Endothelial cell of hepatic sinusoid (primary cell): ENCODE results near the gene GARNL3.

Experiments
- in situ Hi-C: cut with HindIII; loops from 2 replicates; pipeline ENCODE4 v1.10.0; 2017; ENCODE audit warnings: low sequenced_read_pairs

Gene GARNL3, protein sequence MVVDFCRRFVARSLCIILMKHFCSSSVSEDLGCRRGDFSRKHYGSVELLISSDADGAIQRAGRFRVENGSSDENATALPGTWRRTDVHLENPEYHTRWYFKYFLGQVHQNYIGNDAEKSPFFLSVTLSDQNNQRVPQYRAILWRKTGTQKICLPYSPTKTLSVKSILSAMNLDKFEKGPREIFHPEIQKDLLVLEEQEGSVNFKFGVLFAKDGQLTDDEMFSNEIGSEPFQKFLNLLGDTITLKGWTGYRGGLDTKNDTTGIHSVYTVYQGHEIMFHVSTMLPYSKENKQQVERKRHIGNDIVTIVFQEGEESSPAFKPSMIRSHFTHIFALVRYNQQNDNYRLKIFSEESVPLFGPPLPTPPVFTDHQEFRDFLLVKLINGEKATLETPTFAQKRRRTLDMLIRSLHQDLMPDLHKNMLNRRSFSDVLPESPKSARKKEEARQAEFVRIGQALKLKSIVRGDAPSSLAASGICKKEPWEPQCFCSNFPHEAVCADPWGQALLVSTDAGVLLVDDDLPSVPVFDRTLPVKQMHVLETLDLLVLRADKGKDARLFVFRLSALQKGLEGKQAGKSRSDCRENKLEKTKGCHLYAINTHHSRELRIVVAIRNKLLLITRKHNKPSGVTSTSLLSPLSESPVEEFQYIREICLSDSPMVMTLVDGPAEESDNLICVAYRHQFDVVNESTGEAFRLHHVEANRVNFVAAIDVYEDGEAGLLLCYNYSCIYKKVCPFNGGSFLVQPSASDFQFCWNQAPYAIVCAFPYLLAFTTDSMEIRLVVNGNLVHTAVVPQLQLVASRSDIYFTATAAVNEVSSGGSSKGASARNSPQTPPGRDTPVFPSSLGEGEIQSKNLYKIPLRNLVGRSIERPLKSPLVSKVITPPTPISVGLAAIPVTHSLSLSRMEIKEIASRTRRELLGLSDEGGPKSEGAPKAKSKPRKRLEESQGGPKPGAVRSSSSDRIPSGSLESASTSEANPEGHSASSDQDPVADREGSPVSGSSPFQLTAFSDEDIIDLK

DNA sequence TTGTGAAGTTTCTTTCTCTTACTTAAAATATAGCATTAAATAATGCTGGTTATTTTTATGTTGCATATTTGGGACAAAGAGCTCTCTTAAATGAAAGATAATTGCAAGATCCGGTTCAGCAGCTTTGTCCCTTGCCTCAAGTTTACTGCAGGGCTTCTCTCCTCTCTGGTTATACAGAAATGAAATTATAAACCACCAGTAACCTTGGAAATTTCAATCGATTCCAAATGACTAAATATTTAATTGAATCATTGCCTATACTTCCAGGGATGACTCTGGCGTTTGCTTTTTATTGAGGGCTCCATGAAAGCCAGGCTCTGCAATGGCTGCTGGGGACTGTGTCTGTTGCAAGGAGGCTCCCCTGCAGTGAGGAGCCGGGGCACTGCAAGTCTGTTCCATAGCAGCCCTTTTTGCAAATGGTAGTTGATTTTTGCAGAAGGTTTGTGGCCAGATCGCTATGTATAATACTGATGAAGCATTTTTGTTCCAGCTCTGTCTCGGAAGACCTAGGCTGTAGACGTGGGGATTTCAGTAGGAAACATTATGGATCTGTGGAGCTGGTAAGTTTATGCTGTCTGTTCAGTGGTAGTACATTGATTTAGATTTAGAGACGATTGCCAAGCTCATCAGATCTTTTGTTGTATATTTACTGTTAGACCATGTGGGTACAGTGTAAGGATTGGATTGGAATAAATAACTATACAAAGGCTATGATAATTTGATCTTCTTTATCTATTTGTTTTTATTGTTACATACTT lies at the start of gene GARNL3:
Gene GARNL3, plus strand, starts transcription at position 313 of the 758 bp plus-strand sequence. Its CDS starts 104 bp downstream, at position 417.
- in situ Hi-C loops, result no loop called here

DNA sequence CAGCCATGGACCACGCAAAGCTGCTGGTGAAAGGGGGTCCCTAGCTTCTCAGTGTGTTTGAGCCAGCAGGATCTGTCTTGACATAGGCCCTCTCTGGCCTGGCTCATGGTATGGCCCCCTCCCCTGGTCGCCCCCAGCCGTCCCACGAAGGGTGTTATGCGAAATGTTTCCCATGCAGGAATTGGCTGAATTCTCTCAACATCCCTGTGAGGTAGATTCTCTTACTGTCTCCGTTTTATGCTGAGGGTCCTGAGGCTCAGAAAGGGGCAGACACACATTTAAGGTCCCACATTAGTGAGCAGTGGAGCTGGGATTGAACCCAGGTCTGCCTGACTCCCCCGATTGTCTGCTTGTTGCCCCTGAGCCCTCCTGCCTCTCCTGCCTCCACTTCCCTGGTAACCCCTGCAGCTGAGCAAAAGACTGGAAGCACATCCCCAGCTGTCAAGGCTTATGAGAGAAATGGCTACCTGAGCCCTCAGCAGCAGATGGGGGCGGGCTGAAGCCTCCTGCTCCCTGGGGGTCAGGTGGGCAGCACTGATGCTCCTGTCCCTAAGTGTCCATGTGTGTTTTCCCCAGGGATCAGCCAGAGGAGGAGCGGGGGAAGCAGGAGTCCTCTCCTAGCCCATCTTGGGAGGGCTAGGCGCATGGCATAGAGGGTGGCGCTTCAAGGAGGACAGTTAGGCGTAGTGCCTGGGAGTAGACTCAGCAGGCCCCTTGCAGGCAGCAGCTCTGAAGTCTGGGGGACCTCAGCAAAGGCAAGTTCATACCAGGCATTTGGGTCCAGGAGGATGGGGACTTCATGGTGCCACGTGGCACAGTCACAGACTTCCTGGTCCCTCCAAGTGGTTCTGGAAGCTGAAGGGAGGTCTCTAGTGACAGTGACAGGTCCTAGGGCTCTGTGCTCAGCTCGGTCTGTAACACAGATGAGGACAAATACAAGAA lies 49.0 kb upstream of the GARNL3 start:
- in situ Hi-C loops, result no loop called here

DNA sequence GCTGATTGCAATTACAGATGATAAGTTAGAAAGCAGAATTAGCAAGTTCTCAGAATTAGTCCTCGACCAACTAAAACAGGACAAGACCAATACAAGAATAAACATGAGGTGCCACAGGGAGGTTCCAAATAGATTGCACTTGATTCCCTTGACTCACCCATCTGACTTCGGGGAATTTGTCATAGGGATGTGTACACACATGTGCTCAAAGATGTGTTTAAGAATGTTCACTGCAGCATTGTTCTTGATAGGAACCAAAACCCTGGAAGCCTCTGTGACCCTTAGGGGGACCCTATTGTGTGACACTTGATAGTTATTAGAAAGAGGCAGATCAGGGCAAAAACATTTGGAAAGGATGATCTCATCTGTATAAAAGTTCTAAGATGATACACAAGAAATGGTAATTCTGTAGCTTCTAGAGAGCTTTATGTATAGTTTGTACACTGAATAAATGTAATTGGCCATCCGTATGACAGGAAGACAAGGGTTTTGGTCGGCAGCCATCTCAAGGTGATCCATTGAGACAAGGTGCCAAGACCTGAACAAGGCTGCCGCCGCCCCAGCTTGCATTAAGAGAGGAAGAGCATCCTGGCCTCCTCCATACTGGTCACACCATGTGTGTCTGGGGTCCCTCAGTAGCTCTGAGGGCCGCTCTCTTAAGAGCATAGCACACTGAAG lies 48.2 kb upstream of the GARNL3 start:
- in situ Hi-C loops, result no loop called here

DNA sequence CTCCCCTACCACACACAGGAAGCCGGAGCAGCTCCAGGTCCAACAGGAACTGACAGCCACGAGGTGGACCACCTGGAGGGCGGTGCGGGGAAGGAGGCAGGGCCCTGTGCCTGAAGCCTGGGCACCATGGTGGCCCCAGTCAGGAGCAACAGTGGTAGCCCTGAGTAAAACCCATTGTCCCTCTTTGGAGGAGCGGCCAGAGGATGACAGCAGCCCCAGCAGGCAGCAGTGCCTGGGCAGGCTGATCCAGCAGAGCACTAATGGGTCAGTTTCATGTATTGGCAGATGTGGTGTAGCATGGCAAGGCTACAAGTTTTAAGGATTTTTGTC lies 47.7 kb upstream of the GARNL3 start:
- in situ Hi-C loops, result no loop called here

DNA sequence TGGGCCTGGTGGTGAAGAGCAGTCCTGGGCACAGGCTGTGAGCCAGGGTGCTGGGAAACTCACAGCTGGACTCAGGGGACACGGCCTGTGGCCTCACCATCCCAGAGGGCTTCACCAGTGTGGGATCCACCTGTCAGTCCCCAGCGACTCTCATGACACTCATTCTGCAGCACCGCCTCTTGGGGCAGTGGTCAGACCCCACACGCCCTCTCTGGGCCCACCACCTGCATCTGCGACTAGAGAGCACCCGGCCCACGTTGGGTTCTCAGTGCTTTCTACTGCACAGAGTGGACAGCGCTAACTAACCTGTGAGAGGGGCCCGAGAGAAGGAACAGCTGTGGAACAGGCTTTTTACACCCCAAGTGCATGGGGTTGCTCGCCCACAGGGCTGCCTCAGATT lies 45.8 kb upstream of the GARNL3 start:
- in situ Hi-C loops, result no loop called here

- in situ Hi-C loops, result no loop called here
Measured at GRCh38 chr9:127219520-127219919, 45.1 kb upstream of the GARNL3 start.

DNA sequence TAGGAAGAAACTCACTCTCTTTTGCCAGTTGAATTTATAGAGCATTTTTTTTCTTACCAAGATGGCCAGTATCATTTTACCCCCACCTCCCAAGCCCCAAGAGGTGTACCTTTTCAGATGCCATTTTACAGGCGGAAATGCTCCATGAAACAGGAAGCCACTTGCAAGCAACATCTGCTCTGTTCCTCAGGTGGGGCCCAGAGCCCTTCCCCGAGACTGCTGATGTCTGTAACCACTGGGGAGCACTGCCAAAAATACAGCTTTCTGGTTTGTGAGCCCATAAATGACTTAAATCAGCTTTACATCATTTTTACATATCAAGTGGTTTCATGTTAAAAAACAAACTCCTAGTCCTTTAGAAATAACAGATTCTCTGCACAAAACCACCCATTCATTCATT lies 42.9 kb upstream of the GARNL3 start:
- in situ Hi-C loops, result no loop called here

GRCh38 chr9:127222388-127223095 lies 42.0 kb upstream of the GARNL3 start:
- in situ Hi-C loops, result no loop called here

DNA sequence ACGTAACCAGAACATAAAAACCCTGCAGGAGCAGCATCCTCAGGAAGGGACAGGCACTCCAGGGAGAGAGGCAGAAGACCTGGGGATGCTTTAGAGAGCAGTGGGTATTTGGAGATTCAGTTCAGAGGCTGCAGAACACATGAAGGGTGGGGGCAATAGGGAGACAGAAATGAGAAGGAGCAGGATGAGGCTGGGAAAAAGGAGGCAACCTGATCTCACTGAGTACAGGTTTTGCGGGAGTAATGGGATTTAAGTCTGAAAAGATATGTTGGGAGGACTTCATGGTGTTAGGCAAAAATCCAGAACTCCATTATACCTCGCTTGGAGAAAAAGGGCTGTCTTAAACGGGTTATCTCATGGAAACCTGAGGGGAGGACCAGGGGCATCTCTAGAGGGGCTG lies 41.3 kb upstream of the GARNL3 start:
- in situ Hi-C loops, result no loop called here

GRCh38 chr9:127223810-127224177 lies 40.8 kb upstream of the GARNL3 start:
- in situ Hi-C loops, result no loop called here

GRCh38 chr9:127224178-127224882 lies 40.2 kb upstream of the GARNL3 start:
- in situ Hi-C loops, result no loop called here

- in situ Hi-C loops, result no loop called here
Measured at GRCh38 chr9:127224883-127225739, 39.5 kb upstream of the GARNL3 start.

DNA sequence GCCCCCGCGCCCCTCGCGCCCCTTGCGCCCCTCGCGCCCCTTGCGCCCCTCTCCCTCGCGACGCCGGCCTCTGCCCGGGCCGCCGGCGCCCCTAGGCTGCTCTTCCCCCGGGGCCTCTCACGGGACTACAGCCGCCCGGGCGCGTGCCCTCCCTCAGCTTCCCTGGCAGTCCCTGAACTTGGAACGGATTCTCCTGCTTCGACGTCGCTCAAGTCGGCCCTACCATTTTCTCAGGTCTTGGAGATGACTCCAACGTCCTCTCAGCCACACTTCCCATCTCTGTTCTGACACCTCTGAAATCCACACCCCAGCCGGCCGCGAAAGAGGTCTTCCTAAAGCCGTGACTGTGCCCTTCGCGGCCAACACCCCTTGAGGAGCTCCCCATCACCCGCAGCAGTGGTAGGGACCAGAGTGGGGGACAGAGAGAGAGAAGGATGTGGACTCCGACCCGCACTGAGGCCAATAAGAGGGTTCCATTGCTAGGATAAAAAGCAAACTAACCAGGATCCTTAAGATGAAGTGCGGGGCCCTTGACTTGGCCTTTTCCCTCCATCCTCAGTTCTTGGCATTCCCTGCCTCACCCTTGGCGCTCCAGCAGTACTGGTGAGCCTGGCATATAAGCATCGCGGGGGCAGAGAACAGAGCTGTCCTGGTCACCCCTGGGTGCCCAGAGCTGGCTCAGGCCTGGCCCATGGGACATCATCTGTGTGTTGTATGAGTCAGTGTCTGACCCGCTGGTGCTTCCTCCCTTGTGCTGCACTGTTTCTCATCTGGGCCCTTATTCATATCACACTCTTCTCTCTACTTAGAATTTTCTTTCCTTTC lies 38.6 kb upstream of the GARNL3 start:
- in situ Hi-C loops, result no loop called here

DNA sequence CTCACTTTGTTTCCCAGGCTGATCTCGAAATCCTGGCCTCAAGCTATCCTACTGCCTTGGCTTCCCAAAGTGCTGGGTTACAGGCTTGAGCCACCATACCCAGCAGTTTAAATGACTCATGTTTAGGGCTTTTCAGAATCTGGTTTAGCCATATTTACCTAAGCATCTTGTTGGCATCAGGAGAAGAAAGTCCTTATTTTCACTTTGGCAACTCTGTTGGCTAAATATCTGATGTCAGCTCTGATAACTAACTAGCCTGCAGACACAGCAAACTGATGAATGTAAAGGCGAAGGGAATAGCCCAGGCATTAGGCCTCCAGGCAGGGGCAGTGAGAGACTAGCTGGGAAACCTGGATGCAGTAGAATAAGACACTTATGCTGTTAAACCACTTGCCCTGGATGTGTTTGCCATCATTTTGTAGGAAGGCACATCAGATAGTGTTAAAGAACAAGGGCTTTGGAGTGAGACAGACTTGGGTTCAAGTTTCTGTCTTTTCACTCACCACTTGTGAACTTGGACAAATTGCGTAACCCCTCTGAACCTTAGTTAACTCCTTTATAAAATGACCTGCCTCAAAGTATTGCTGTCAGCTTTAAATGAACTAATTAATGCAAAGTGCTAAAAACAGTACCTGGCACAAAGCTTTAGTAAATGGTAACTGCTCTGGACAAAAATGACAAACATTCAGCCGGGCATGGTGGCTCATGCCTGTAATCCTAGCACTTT lies 34.7 kb upstream of the GARNL3 start:
- in situ Hi-C loops, result loop anchor here (5.0 kb wide), 1 partner anchor 177 kb away; no protein-coding TSS in a partner anchor

GRCh38 chr9:127231666-127232065 lies 32.9 kb upstream of the GARNL3 start:
- in situ Hi-C loops, result loop anchor here (5.0 kb wide), 1 partner anchor 176 kb away; no protein-coding TSS in a partner anchor
